B cell (primary cell): ENCODE measurements around the gene KPNA1. TPM values are rescaled to one million over a fixed set of nuclear protein-coding genes. Genes with fewer than 3 reads are reported as not detected.

Experiments
- ATAC-seq: fragments of 200-7000 bp; cut with Tn5 transposase; one replicate; pipeline ENCODE4 v1.10.0; 2021; ENCODE audit warnings: low read depth, mild to moderate bottlenecking, moderate number of reproducible peaks, moderate library complexity
- CTCF ChIA-PET: fragments of 350-600 bp; sonication (Branson Sonifier 250); formaldehyde crosslinking; loops from one replicate; lab custom pipeline; 2021; ENCODE audit warnings: antibody characterized with exemption, inconsistent platforms; lab: Charles Lee
- POLR2A ChIA-PET: fragments of 350-600 bp; sonication (Branson Sonifier 250); formaldehyde crosslinking; loops from one replicate; lab custom pipeline; 2021; ENCODE audit warnings: antibody characterized with exemption; lab: Charles Lee
- DNase-seq: peaks from one replicate; pipeline ENCODE4 v3.0.0; 2013
- H2AFZ ChIP-seq: 2 replicates; pipeline ENCODE4 v1.6.1; 2012; ENCODE audit warnings: mild to moderate bottlenecking, low read depth, low read length; ENCODE audit not compliant: insufficient read depth, poor library complexity, severe bottlenecking
- H3K27ac ChIP-seq, 2 donors: 1 replicate in 1 of 2; 2 replicates in 1 of 2; pipeline ENCODE4 v1.5.1; 2012 to 2013; ENCODE audit warnings: low read length in 2 of 2, mild to moderate bottlenecking in 2 of 2, moderate library complexity in 1 of 2
- H3K27me3 ChIP-seq, 4 experiments: fragments of 200-600 bp in 1 of 4; sonication (generic) in 1 of 4; replicated peaks in 1 of 4; 1 replicate in 2 of 4; 2 replicates in 2 of 4; pipeline versions ENCODE4 v1.6.1 to v1.7.0; 2013 to 2016; ENCODE audit warnings: low read length in 3 of 4, mild to moderate bottlenecking in 2 of 4, mixed read lengths in 1 of 4, moderate library complexity in 1 of 4; ENCODE audit not compliant: insufficient read depth in 4 of 4, control insufficient read depth in 3 of 4; ENCODE audit errors: control extremely low read depth in 1 of 4
- H3K36me3 ChIP-seq, 2 experiments: replicated peaks in 1 of 2; 1 replicate in 1 of 2; 2 replicates in 1 of 2; pipeline versions ENCODE4 v1.6.1 to v1.7.1; 2013; ENCODE audit warnings: low read length in 1 of 2; ENCODE audit not compliant: insufficient read depth in 2 of 2, control insufficient read depth in 1 of 2; ENCODE audit errors: control extremely low read depth in 1 of 2, extremely low read depth in 1 of 2
- H3K4me1 ChIP-seq, 2 donors: fragments of 200-600 bp in 1 of 2; sonication (generic) in 1 of 2; 1 replicate in 1 of 2; 2 replicates in 1 of 2; pipeline versions ENCODE4 v1.5.1 to v1.6.1; 2013 to 2017; ENCODE audit warnings: low read length in 2 of 2; ENCODE audit not compliant: control insufficient read depth in 2 of 2, insufficient read depth in 2 of 2
- H3K4me2 ChIP-seq: replicated peaks from 2 replicates; pipeline ENCODE3; 2012; ENCODE audit warnings: mild to moderate bottlenecking, low read depth, low read length; ENCODE audit not compliant: poor library complexity, severe bottlenecking
- H3K4me3 ChIP-seq, 5 experiments: fragments of 200-600 bp in 1 of 5; sonication (generic) in 1 of 5; 1 replicate in 3 of 5; 2 replicates in 2 of 5; pipeline versions ENCODE4 v1.5.1 to v1.7.0; 2011 to 2016; ENCODE audit warnings: low read length in 4 of 5, mild to moderate bottlenecking in 4 of 5, low read depth in 2 of 5, control low read depth in 1 of 5, moderate library complexity in 1 of 5; ENCODE audit not compliant: insufficient read depth in 1 of 5; ENCODE audit errors: control extremely low read depth in 1 of 5, extremely low read depth in 1 of 5
- H3K79me2 ChIP-seq: fragments of 200-600 bp; sonication (generic); one replicate; pipeline ENCODE4 v1.6.0; 2016; ENCODE audit warnings: low read length; ENCODE audit not compliant: control insufficient read depth, insufficient read depth
- H3K9ac ChIP-seq: fragments of 200-600 bp; sonication (generic); 2 replicates; pipeline ENCODE4 v1.6.1; 2017; ENCODE audit warnings: mild to moderate bottlenecking, low read length, moderate library complexity
- H3K9me3 ChIP-seq, 3 donors: one replicate each; pipeline versions ENCODE4 v1.6.1 to v1.7.1; 2013; ENCODE audit warnings: low read length in 2 of 3; ENCODE audit not compliant: control insufficient read depth in 2 of 3, insufficient read depth in 1 of 3; ENCODE audit errors: control extremely low read depth in 1 of 3
- H4K20me1 ChIP-seq: 2 replicates; pipeline ENCODE4 v1.6.0; 2012; ENCODE audit warnings: mild to moderate bottlenecking, low read length; ENCODE audit not compliant: insufficient read depth, control insufficient read depth, poor library complexity, severe bottlenecking
- H3K27ac Mint-ChIP-seq: one replicate; pipeline ENCODE4 v1.8.0; 2021; ENCODE audit warnings: mixed read lengths
- H3K27me3 Mint-ChIP-seq: one replicate; pipeline ENCODE4 v1.8.0; 2021; ENCODE audit warnings: mixed read lengths
- H3K4me1 Mint-ChIP-seq: one replicate; pipeline ENCODE4 v1.8.0; 2021; ENCODE audit warnings: mixed read lengths
- H3K4me3 Mint-ChIP-seq: one replicate; pipeline ENCODE4 v1.8.0; 2021; ENCODE audit warnings: mixed read lengths
- H3K9me3 Mint-ChIP-seq: one replicate; pipeline ENCODE4 v1.8.0; 2022; ENCODE audit warnings: mixed read lengths; ENCODE audit not compliant: insufficient read depth
- EZH2 ChIP-seq: IDR thresholded peaks from 2 replicates; pipeline ENCODE4 v1.6.1; 2012; ENCODE audit warnings: borderline replicate concordance, low read depth, mild to moderate bottlenecking, moderate library complexity, low read length; ENCODE audit not compliant: insufficient read depth, poor library complexity, severe bottlenecking
- WGBS: methylation state at CpG from one replicate; pipeline ENCODE4 v1.1.5; 2013; ENCODE audit warnings: missing lambda C conversion rate; ENCODE audit not compliant: insufficient coverage; 5-methylcytosine and 5-hydroxymethylcytosine counted together
- intact Hi-C: fragments of 100-400 bp; cut with micrococcal nuclease; formaldehyde crosslinking; loops from one replicate; pipeline ENCODE4 v1.10.0; 2022
- polyA plus RNA-seq: library from polyadenylated mRNA; depleted of rRNA; stranded (reverse); fragments of >200 nt; gene quantifications from 2 replicates; pipeline ENCODE4 v1.2.3, GENCODE V29; 2012
- total RNA-seq, 2 donors: library from RNA; stranded (reverse); fragments of 120-200 nt in 1 of 2; gene quantifications; 1 replicate in 1 of 2; 2 replicates in 1 of 2; pipeline versions ENCODE4 v1.2.3 to v1.2.4, GENCODE V29; 2013 to 2022
- TF ChIP-seq, protein P1 (sequence below): fragments of 200-600 bp; IDR thresholded peaks from one replicate; pipeline ENCODE4 v1.8.0; 2022; ENCODE audit warnings: antibody characterized with exemption, mild to moderate bottlenecking

Gene KPNA1
- total and polyA plus RNA-seq, 2 donors (not counting 1 experiment from before 2014, with no cell fraction given) = 14.9 to 79.4 TPM

GRCh38 chr3:122530164-122530563, 15.4 kb upstream of the KPNA1 start:
- no peaks in the 10 kb centered on the region for H3K27me3 Mint-ChIP-seq
- H3K79me2 ChIP-seq = no peaks in the 10 kb centered on the region
- no peak overlapping the region for H3K4me2 ChIP-seq
- intact Hi-C loops = no loop called here
- H3K27ac ChIP-seq = no peak overlapping the region
- CTCF ChIA-PET = interaction anchor here (1.0 kb wide), 1 partner anchor 149 kb away, joined by 3 read pairs; no protein-coding TSS in a partner anchor
- H3K9me3 Mint-ChIP-seq = no peaks in the 10 kb centered on the region
- TF ChIP-seq, protein P1, sequence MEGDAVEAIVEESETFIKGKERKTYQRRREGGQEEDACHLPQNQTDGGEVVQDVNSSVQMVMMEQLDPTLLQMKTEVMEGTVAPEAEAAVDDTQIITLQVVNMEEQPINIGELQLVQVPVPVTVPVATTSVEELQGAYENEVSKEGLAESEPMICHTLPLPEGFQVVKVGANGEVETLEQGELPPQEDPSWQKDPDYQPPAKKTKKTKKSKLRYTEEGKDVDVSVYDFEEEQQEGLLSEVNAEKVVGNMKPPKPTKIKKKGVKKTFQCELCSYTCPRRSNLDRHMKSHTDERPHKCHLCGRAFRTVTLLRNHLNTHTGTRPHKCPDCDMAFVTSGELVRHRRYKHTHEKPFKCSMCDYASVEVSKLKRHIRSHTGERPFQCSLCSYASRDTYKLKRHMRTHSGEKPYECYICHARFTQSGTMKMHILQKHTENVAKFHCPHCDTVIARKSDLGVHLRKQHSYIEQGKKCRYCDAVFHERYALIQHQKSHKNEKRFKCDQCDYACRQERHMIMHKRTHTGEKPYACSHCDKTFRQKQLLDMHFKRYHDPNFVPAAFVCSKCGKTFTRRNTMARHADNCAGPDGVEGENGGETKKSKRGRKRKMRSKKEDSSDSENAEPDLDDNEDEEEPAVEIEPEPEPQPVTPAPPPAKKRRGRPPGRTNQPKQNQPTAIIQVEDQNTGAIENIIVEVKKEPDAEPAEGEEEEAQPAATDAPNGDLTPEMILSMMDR = no peak
- no peak for TF ChIP-seq EZH2
- peaks cover 24 to 62% of the 10 kb centered on the region in 2 experiments for H3K36me3 ChIP-seq
- H3K4me1 Mint-ChIP-seq = no peaks in the 10 kb centered on the region
- no peaks in the 10 kb centered on the region for H3K4me1 ChIP-seq
- H3K4me3 Mint-ChIP-seq = no peak overlapping the region
- H3K9me3 ChIP-seq = no peaks in the 10 kb centered on the region
- WGBS = no CpG with 5 or more reads among the region's 2 CpGs
- no peaks in the 10 kb centered on the region for H3K27me3 ChIP-seq
- H3K4me3 ChIP-seq = no peak overlapping the region
- H3K9ac ChIP-seq = no peak overlapping the region
- no peak for ATAC-seq
- no peaks in the 10 kb centered on the region for H4K20me1 ChIP-seq
- H3K27ac Mint-ChIP-seq = no peak overlapping the region
- no peak for DNase-seq
- POLR2A ChIA-PET = no interaction called here
- no peak overlapping the region for H2AFZ ChIP-seq

DNA sequence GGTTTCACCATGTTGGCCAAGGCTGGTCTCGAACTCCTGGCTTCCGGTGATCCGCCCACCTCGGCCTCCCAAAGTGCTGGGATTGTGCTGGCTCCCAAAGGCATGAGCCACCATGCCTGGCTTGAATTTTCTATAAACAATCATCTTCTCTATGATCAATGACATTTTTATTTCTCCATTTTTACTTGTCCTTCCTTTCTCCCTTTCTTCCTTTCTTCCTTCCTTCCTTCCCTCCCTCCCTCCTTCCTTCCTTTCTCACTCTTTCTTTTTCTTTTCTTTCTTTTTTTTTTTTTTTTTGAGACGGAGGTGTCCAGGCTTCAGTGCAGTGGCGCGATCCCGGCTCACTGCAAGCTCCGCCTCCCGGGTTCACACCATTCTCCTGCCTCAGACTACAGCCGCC, 8.6 kb upstream of the KPNA1 start:
- H3K4me3 ChIP-seq = no peak overlapping the region
- H3K27ac ChIP-seq = no peak overlapping the region
- H3K36me3 ChIP-seq = peaks cover 0 to 10% of the 10 kb centered on the region in 2 experiments
- Mint-ChIP-seq H3K4me3 (no peak overlapping the region), H3K27me3 (no peaks in the 10 kb centered on the region), H3K9me3 (no peaks in the 10 kb centered on the region), H3K4me1 (no peaks in the 10 kb centered on the region), H3K27ac (no peak overlapping the region)
- H4K20me1 ChIP-seq = no peaks in the 10 kb centered on the region
- DNase-seq = no peak
- H2AFZ ChIP-seq = no peak overlapping the region
- intact Hi-C loops = no loop called here
- TF ChIP-seq EZH2 = no peak
- TF ChIP-seq, protein P1 = no peak
- over 99% methylated on average over 9 of the region's 11 CpGs for WGBS
- ChIA-PET POLR2A (no interaction called here), CTCF (interaction anchor here (0.7 kb wide), 1 partner anchor 155 kb away, joined by 4 read pairs; no protein-coding TSS in a partner anchor)
- no peak overlapping the region for H3K4me2 ChIP-seq
- H3K9ac ChIP-seq = no peak overlapping the region
- H3K4me1 ChIP-seq = no peaks in the 10 kb centered on the region
- no peaks in the 10 kb centered on the region for H3K79me2 ChIP-seq
- no peaks in the 10 kb centered on the region for H3K9me3 ChIP-seq
- no peak for ATAC-seq
- no peaks in the 10 kb centered on the region for H3K27me3 ChIP-seq
